Measurements from ENCODE around the gene FAM174C.

Gene FAM174C

DNA sequence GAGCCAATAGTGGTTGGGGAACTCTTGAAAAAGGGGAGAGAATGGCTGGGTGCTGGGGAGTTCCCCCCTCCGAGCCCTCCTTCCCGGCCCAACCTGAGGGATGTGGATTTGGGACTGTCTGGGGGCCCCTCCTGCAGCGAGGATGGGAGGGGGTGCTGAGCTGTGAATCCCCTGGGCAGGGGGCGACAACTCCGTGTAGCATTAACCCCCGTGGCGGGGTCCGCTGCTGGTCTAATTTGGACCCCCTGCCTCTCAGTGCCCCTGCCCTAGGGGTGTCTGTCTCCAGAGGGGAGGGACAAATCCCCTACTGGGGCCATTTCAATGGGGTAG, 17.2 kb upstream of the FAM174C start:
- Mint-ChIP-seq H3K4me3 (peak overlapping the region in 2 of 3 experiments; percentile 7 to 31), H3K27ac (peak overlapping the region; percentile 40 to 73 (median 54)), H3K27me3 (ENCODE audit: low read depth) (peaks cover 6% of the 10 kb centered on the region), H3K4me1 (peaks cover 28% of the 10 kb centered on the region), H3K9me3 (no peaks in the 10 kb centered on the region), H3K36me3 (ENCODE audit: low read depth) (peaks cover 23% of the 10 kb centered on the region)
- TF ChIP-seq, protein P1, sequence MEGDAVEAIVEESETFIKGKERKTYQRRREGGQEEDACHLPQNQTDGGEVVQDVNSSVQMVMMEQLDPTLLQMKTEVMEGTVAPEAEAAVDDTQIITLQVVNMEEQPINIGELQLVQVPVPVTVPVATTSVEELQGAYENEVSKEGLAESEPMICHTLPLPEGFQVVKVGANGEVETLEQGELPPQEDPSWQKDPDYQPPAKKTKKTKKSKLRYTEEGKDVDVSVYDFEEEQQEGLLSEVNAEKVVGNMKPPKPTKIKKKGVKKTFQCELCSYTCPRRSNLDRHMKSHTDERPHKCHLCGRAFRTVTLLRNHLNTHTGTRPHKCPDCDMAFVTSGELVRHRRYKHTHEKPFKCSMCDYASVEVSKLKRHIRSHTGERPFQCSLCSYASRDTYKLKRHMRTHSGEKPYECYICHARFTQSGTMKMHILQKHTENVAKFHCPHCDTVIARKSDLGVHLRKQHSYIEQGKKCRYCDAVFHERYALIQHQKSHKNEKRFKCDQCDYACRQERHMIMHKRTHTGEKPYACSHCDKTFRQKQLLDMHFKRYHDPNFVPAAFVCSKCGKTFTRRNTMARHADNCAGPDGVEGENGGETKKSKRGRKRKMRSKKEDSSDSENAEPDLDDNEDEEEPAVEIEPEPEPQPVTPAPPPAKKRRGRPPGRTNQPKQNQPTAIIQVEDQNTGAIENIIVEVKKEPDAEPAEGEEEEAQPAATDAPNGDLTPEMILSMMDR (IDR thresholded peaks at IDR 0.05; ENCODE audit: unreplicated experiment in 3 of 3): no peak

DNA sequence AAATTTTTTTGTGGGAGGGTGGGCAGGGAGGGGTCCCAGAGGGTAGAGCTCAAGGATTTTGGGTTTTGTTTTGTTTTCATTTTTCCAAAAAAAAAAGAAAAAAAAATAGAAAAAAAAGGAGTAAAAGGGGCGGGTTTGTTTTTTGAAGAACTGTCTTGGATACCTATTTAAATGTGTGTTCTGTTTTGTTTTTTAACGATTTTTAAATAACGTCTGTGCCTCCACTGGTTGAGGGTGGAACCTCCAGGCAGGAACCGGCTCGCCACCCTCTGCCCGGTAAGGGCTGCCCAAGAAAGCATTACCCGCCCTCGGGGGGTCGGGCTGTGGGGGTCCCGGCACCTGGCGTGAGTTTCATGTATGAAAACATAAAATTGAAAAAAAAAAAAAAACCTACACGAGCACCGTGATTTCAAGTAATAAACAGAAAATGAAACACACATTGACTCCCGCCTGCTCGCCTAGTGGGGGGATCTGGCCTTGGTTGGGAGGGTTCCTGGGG, 16.6 kb upstream of the FAM174C start:
- TF ChIP-seq, protein P1 (IDR thresholded peaks at IDR 0.05; ENCODE audit: unreplicated experiment in 3 of 3): no peak
- Mint-ChIP-seq H3K9me3 (no peaks in the 10 kb centered on the region), H3K27ac (peak overlapping the region; percentile 29 to 73 (median 54))

DNA sequence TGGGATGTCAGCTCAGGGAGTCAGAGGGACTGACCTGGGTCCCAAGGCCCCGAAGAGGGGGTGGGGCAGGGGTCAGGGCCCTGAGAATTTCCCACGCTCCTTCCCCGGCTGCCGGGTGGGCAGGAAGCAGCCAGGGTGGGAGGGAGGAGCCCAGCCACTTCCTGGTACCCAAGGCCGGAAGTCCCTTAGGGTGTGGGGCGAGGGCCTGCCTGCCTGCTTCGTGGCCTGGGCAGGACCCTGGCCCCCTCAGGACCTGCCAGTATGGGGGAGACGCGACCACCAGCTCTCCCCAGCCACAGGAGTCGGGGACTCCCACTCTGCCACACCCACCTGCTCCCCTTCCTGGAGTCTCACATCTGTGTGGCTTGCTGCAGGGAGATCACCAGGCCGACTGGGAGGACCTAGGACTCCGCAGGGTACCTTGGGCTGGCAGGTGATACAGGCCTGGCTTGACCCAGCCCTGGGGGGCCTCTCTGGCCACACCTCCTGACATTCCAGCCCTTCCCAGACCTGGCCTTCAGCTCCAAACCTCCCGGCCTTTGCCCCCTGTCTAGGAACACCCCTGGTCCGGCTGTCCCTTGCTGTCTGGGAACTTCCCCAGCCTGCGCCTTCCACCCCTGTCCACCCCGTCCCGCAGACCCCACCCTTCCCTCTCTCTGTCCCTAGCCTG, 16.0 kb upstream of the FAM174C start:
- H3K27ac Mint-ChIP-seq: peak overlapping the region; percentile 29 to 73 (median 59)
- peaks cover 6% of the 10 kb centered on the region for H3K27me3 Mint-ChIP-seq (ENCODE audit: low read depth)
- H3K4me3 Mint-ChIP-seq: peak overlapping the region; percentile 44 to 47 (median 45)
- TF ChIP-seq, protein P1 (IDR thresholded peaks at IDR 0.05; ENCODE audit: unreplicated experiment in 3 of 3): no peak
- peaks cover 35% of the 10 kb centered on the region for H3K4me1 Mint-ChIP-seq
- H3K9me3 Mint-ChIP-seq: no peaks in the 10 kb centered on the region
- peaks cover 23% of the 10 kb centered on the region for H3K36me3 Mint-ChIP-seq (ENCODE audit: low read depth)

More for the DNA sequence above, 16.6 kb upstream of the FAM174C start:
- peak overlapping the region in 1 of 3 experiments; percentile 34 for H3K4me3 Mint-ChIP-seq
- peaks cover 23% of the 10 kb centered on the region for H3K36me3 Mint-ChIP-seq (ENCODE audit: low read depth)
- H3K27me3 Mint-ChIP-seq (ENCODE audit: low read depth): peaks cover 6% of the 10 kb centered on the region
- peaks cover 32% of the 10 kb centered on the region for H3K4me1 Mint-ChIP-seq

GRCh38 chr19:1259876-1260748, 15.2 kb upstream of the FAM174C start:
- H3K36me3 Mint-ChIP-seq (ENCODE audit: low read depth): peaks cover 15% of the 10 kb centered on the region

GRCh38 chr19:1260749-1261537, 14.4 kb upstream of the FAM174C start:
- H3K4me1 Mint-ChIP-seq: peaks cover 49% of the 10 kb centered on the region
- H3K36me3 Mint-ChIP-seq (ENCODE audit: low read depth): peaks cover 15% of the 10 kb centered on the region
- H3K4me3 Mint-ChIP-seq: peak overlapping the region; percentile 86 to 90 (median 88)
- TF ChIP-seq, protein P1 (IDR thresholded peaks at IDR 0.05; ENCODE audit: unreplicated experiment in 3 of 3): no peak
- no peaks in the 10 kb centered on the region for H3K9me3 Mint-ChIP-seq
- peak overlapping the region; percentile 91 to 98 (median 95) for H3K27ac Mint-ChIP-seq
- peaks cover 6% of the 10 kb centered on the region for H3K27me3 Mint-ChIP-seq (ENCODE audit: low read depth)

More at GRCh38 chr19:1259876-1260748, 15.2 kb upstream of the FAM174C start:
- TF ChIP-seq, protein P1 (IDR thresholded peaks at IDR 0.05; ENCODE audit: unreplicated experiment in 3 of 3): no peak
- Mint-ChIP-seq H3K4me3 (peak overlapping the region; percentile 44 to 47 (median 45)), H3K27ac (peak overlapping the region in 2 of 3 experiments; percentile 59 to 73), H3K9me3 (no peaks in the 10 kb centered on the region), H3K27me3 (ENCODE audit: low read depth) (peaks cover 6% of the 10 kb centered on the region), H3K4me1 (peaks cover 43% of the 10 kb centered on the region)
